Gastrocnemius medialis (tissue), 4 donors: ENCODE results near the gene EEPD1.

Source experiments
- CTCF ChIP-seq, 5 experiments: fragments of 450-650 bp in 3 of 5; fragments of 200-600 bp in 2 of 5; sonication (generic) in 2 of 5; IDR thresholded peaks in 4 of 5; conservative IDR thresholded peaks in 1 of 5; 1 replicate in 4 of 5; 2 replicates in 1 of 5; pipeline ENCODE4 v1.5.1; 2016 to 2019; ENCODE audit warnings: antibody characterized with exemption in 5 of 5, mild to moderate bottlenecking in 3 of 5, moderate library complexity in 3 of 5
- POLR2A ChIP-seq, 2 donors: fragments of 450-650 bp; IDR thresholded peaks; one replicate each; pipeline ENCODE4 v1.6.1; 2017; ENCODE audit warnings: antibody characterized with exemption in 2 of 2, mild to moderate bottlenecking in 2 of 2, moderate library complexity in 2 of 2

GRCh38 chr7:36283181-36283580 lies 130.1 kb downstream of the EEPD1 start:
- TF ChIP-seq CTCF (IDR thresholded peaks at IDR 0.05 in 4 of 5, conservative IDR thresholded peaks at IDR 0.05 in 1 of 5) = no peak
- TF ChIP-seq POLR2A (IDR thresholded peaks at IDR 0.05) = no peak
